Measurements from ENCODE around the gene TMEM212.
A peak's percentile ranks its signal among the peaks of the same experiment; 100 is the strongest.

Gene TMEM212

DNA sequence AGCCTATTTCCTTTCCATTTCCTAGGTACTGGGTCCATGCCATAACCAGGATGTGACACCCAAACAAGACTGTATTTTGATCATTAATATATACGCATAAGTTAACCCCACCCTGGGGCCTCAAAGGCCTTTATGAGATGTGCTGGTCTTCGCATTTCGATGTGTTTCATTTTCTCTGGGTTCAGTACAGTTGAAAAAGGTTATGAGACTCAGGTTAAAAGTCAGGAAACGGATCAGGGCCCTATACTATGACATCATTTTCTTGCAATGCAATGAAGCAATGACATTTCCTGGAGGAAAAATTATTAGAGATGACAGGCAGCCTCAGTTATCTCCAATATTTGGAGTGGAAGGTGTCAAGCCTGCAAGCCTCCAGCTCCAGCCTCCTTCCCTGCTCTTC lies 31.7 kb downstream of the TMEM212 start:
- Histone ChIP-seq H2AFZ (ENCODE audit: low read length) (no peak overlapping the region), H3K9me3 (ENCODE audit: insufficient read depth, low read depth, low read length) (no peaks in the 10 kb centered on the region), H3K79me2 (ENCODE audit: insufficient read depth, low read length) (no peaks in the 10 kb centered on the region), H3F3A (ENCODE audit: low read depth) (no peaks in the 10 kb centered on the region), H3K36me3 (ENCODE audit: insufficient read depth, low read length) (no peaks in the 10 kb centered on the region), H3K9me2 (replicated peaks; ENCODE audit: low read depth, low read length) (no peaks in the 10 kb centered on the region), H4K20me1 (ENCODE audit: insufficient read depth, low read length, poor library complexity, severe bottlenecking) (no peaks in the 10 kb centered on the region), H3K4me3 (ENCODE audit: low read length, poor library complexity, severe bottlenecking) (no peak overlapping the region), H3K4me1 (ENCODE audit: insufficient read depth, low read length, poor library complexity, severe bottlenecking) (peaks cover 10% of the 10 kb centered on the region), H3K9ac (ENCODE audit: low read depth, low read length, poor library complexity, severe bottlenecking) (no peak overlapping the region), H3K27me3 (ENCODE audit: insufficient read depth, low read length, poor library complexity, severe bottlenecking) (no peaks in the 10 kb centered on the region), H3K4me2 (ENCODE audit: low read depth, low read length, poor library complexity, severe bottlenecking) (peak overlapping the region; percentile 22)
- TF ChIP-seq EZH2phosphoT487 (IDR thresholded peaks at IDR 0.05; ENCODE audit: borderline replicate concordance), result no peak
- TF ChIP-seq, protein P1, sequence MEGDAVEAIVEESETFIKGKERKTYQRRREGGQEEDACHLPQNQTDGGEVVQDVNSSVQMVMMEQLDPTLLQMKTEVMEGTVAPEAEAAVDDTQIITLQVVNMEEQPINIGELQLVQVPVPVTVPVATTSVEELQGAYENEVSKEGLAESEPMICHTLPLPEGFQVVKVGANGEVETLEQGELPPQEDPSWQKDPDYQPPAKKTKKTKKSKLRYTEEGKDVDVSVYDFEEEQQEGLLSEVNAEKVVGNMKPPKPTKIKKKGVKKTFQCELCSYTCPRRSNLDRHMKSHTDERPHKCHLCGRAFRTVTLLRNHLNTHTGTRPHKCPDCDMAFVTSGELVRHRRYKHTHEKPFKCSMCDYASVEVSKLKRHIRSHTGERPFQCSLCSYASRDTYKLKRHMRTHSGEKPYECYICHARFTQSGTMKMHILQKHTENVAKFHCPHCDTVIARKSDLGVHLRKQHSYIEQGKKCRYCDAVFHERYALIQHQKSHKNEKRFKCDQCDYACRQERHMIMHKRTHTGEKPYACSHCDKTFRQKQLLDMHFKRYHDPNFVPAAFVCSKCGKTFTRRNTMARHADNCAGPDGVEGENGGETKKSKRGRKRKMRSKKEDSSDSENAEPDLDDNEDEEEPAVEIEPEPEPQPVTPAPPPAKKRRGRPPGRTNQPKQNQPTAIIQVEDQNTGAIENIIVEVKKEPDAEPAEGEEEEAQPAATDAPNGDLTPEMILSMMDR (conservative IDR thresholded peaks at IDR 0.05; ENCODE audit: low read length), result no peak

DNA sequence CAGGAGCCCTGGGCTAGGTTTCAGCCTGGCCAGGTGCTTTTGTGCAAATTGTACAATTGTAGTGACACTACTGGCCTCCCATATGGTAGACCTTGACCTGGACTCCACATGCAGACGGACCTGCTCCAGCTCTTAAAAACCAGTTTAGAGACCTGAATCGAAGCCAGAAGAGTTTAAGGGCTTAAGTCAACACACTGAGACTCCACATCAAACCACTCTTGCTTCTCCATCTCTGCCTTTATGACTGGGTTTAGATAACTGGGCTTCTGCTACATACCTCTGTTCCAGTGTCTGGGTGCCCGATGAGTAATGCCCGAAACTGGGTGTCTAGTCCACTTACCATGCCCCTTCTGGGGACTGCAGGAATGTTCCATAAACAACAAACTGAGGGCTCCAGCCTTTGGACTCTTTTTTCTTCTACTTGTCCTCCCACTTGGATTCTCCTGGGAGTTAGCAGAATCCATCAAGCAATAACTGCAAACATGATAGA lies 32.8 kb downstream of the TMEM212 start:
- H3F3A ChIP-seq (ENCODE audit: low read depth), result no peaks in the 10 kb centered on the region
- no peaks in the 10 kb centered on the region for H3K9me3 ChIP-seq (ENCODE audit: insufficient read depth, low read depth, low read length)
- no peak overlapping the region for H3K4me2 ChIP-seq (ENCODE audit: low read depth, low read length, poor library complexity, severe bottlenecking)
- H3K27me3 ChIP-seq (ENCODE audit: insufficient read depth, low read length, poor library complexity, severe bottlenecking), result no peaks in the 10 kb centered on the region
- peaks cover 10% of the 10 kb centered on the region for H3K4me1 ChIP-seq (ENCODE audit: insufficient read depth, low read length, poor library complexity, severe bottlenecking)
- no peaks in the 10 kb centered on the region for H3K36me3 ChIP-seq (ENCODE audit: insufficient read depth, low read length)
- H3K79me2 ChIP-seq (ENCODE audit: insufficient read depth, low read length), result no peaks in the 10 kb centered on the region
- TF ChIP-seq, protein P1 (conservative IDR thresholded peaks at IDR 0.05; ENCODE audit: low read length), result no peak
- TF ChIP-seq EZH2phosphoT487 (IDR thresholded peaks at IDR 0.05; ENCODE audit: borderline replicate concordance), result no peak
- H3K4me3 ChIP-seq (ENCODE audit: low read length, poor library complexity, severe bottlenecking), result no peak overlapping the region
- no peaks in the 10 kb centered on the region for H4K20me1 ChIP-seq (ENCODE audit: insufficient read depth, low read length, poor library complexity, severe bottlenecking)
- H3K9ac ChIP-seq (ENCODE audit: low read depth, low read length, poor library complexity, severe bottlenecking), result no peak overlapping the region
- no peak overlapping the region for H2AFZ ChIP-seq (ENCODE audit: low read length)
- no peaks in the 10 kb centered on the region for H3K9me2 ChIP-seq (replicated peaks; ENCODE audit: low read depth, low read length)

- no peak overlapping the region for H3K4me2 ChIP-seq (ENCODE audit: low read depth, low read length, poor library complexity, severe bottlenecking)
- no peaks in the 10 kb centered on the region for H4K20me1 ChIP-seq (ENCODE audit: insufficient read depth, low read length, poor library complexity, severe bottlenecking)
- H3K4me3 ChIP-seq (ENCODE audit: low read length, poor library complexity, severe bottlenecking), result no peak overlapping the region
- no peaks in the 10 kb centered on the region for H3F3A ChIP-seq (ENCODE audit: low read depth)
- H3K9ac ChIP-seq (ENCODE audit: low read depth, low read length, poor library complexity, severe bottlenecking), result no peak overlapping the region
- no peaks in the 10 kb centered on the region for H3K9me3 ChIP-seq (ENCODE audit: insufficient read depth, low read depth, low read length)
- no peaks in the 10 kb centered on the region for H3K27me3 ChIP-seq (ENCODE audit: insufficient read depth, low read length, poor library complexity, severe bottlenecking)
- H3K9me2 ChIP-seq (replicated peaks; ENCODE audit: low read depth, low read length), result no peaks in the 10 kb centered on the region
- no peak overlapping the region for H2AFZ ChIP-seq (ENCODE audit: low read length)
- peaks cover 10% of the 10 kb centered on the region for H3K4me1 ChIP-seq (ENCODE audit: insufficient read depth, low read length, poor library complexity, severe bottlenecking)
- no peaks in the 10 kb centered on the region for H3K79me2 ChIP-seq (ENCODE audit: insufficient read depth, low read length)
- H3K36me3 ChIP-seq (ENCODE audit: insufficient read depth, low read length), result no peaks in the 10 kb centered on the region
- TF ChIP-seq, protein P1 (conservative IDR thresholded peaks at IDR 0.05; ENCODE audit: low read length), result no peak
- TF ChIP-seq EZH2phosphoT487 (IDR thresholded peaks at IDR 0.05; ENCODE audit: borderline replicate concordance), result no peak
Observed at GRCh38 chr3:171876680-171877147, 33.6 kb downstream of the TMEM212 start.
